OCI-LY3 (cell line): ENCODE data around the gene CERS6.
"Not testable (repeated sequence)": the region's sequence is repeated elsewhere in the genome, so short reads cannot be mapped to it uniquely, and the experiment has no call there.

Experiments
- H2AFZ ChIP-seq: fragments of 200-600, 300-600 bp; shearing (Covaris generic); 2 replicates; pipeline ENCODE4 v1.6.0; 2014; ENCODE audit warnings: antibody characterized with exemption, low read depth, low read length
- H3K27ac ChIP-seq: fragments of 200-600, 300-600 bp; sonication (generic); 2 replicates; pipeline ENCODE4 v1.5.1; 2014; ENCODE audit warnings: mild to moderate bottlenecking, low read length, moderate library complexity, mixed read lengths
- H3K27me3 ChIP-seq: fragments of 200-600, 300-600 bp; sonication (generic); 2 replicates; pipeline ENCODE4 v1.6.1; 2014; ENCODE audit warnings: low read depth, low read length, mixed read lengths
- H3K36me3 ChIP-seq: fragments of 200-600, 300-600 bp; sonication (generic); replicated peaks from 2 replicates; pipeline ENCODE3; 2014; ENCODE audit warnings: low read depth, low read length, mixed read lengths
- H3K4me1 ChIP-seq: fragments of 300-600, 200-600 bp; sonication (generic); 2 replicates; pipeline ENCODE4 v1.6.1; 2014; ENCODE audit warnings: low read length, mixed read lengths
- H3K4me2 ChIP-seq: fragments of 200-600, 300-600 bp; sonication (generic); 2 replicates; pipeline ENCODE4 v1.6.1; 2014; ENCODE audit warnings: low read length, mixed read lengths
- H3K4me3 ChIP-seq: fragments of 300-600, 200-600 bp; sonication (generic); 2 replicates; pipeline ENCODE4 v1.5.1; 2014; ENCODE audit warnings: antibody characterized with exemption, mild to moderate bottlenecking, low read length, moderate library complexity
- H3K79me2 ChIP-seq: fragments of 300-600, 200-600 bp; shearing (Covaris generic); 2 replicates; pipeline ENCODE4 v1.6.1; 2014; ENCODE audit warnings: mild to moderate bottlenecking, low read length, mixed read lengths
- H3K9ac ChIP-seq: fragments of 300-600, 200-600 bp; shearing (Covaris generic); 2 replicates; pipeline ENCODE4 v1.6.0; 2014; ENCODE audit warnings: mild to moderate bottlenecking, low read length, moderate library complexity
- H3K9me3 ChIP-seq: fragments of 200-600, 300-600 bp; shearing (Covaris generic); 2 replicates; pipeline ENCODE4 v1.6.1; 2014; ENCODE audit warnings: low read length, mixed read lengths; ENCODE audit not compliant: insufficient read depth
- H4K20me1 ChIP-seq: fragments of 200-600, 300-600 bp; sonication (generic); 2 replicates; pipeline ENCODE4 v1.6.1; 2016; ENCODE audit warnings: low read length, mixed read lengths; ENCODE audit not compliant: insufficient read depth
- CTCF ChIP-seq: fragments of 200-600, 300-600 bp; sonication (generic); IDR thresholded peaks from 2 replicates; pipeline ENCODE4 v1.5.1; 2014; ENCODE audit warnings: antibody characterized with exemption, low read length, low read depth
- EZH2phosphoT487 ChIP-seq: fragments of 200-600 bp; shearing (Covaris generic); IDR thresholded peaks from 2 replicates; pipeline ENCODE4 v1.6.1; 2018; ENCODE audit warnings: antibody characterized with exemption, mixed run types, low read depth

The CERS6 gene

GRCh38 chr2:168500516-168500915 lies 44.4 kb downstream of the CERS6 start:
- Histone ChIP-seq H2AFZ (no peak overlapping the region), H3K4me3 (no peak overlapping the region), H3K27me3 (0 out of 2 replicates have a peak, but pooled peaks cover 16% of the 10 kb centered on the region), H3K79me2 (peaks cover 33% of the 10 kb centered on the region), H4K20me1 (peaks cover 23% of the 10 kb centered on the region), H3K4me1 (peaks cover 11% of the 10 kb centered on the region), H3K27ac (no peak overlapping the region), H3K9ac (no peak overlapping the region), H3K36me3 (peaks cover 18% of the 10 kb centered on the region), H3K9me3 (0 out of 2 replicates have a peak, but pooled peaks cover 6% of the 10 kb centered on the region), H3K4me2 (no peak overlapping the region)
- no peak for TF ChIP-seq CTCF
- TF ChIP-seq EZH2phosphoT487, result no peak

- Histone ChIP-seq H3K4me2 (no peak overlapping the region), H3K36me3 (peaks cover 18% of the 10 kb centered on the region), H3K9me3 (0 out of 2 replicates have a peak, but pooled peaks cover 6% of the 10 kb centered on the region), H3K4me3 (no peak overlapping the region), H3K27me3 (0 out of 2 replicates have a peak, but pooled peaks cover 13% of the 10 kb centered on the region), H3K4me1 (peaks cover under 1% of the 10 kb centered on the region), H3K9ac (no peak overlapping the region), H3K79me2 (peaks cover 30% of the 10 kb centered on the region), H4K20me1 (peaks cover 13% of the 10 kb centered on the region; the same call in 1 of the 2 replicates), H2AFZ (no peak overlapping the region), H3K27ac (no peak overlapping the region)
- TF ChIP-seq EZH2phosphoT487 (no peak), CTCF (no peak)
Measured at GRCh38 chr2:168501466-168502065, 45.5 kb downstream of the CERS6 start.

GRCh38 chr2:168502852-168503251 lies 46.8 kb downstream of the CERS6 start:
- H3K36me3 ChIP-seq, result peaks cover 17% of the 10 kb centered on the region
- not testable (repeated sequence) for H4K20me1 ChIP-seq, H3K27ac ChIP-seq, H3K27me3 ChIP-seq, H3K9ac ChIP-seq, H3K4me2 ChIP-seq, H3K4me1 ChIP-seq, H3K9me3 ChIP-seq, H3K4me3 ChIP-seq, H2AFZ ChIP-seq
- H3K79me2 ChIP-seq, result peaks cover 24% of the 10 kb centered on the region

- Histone ChIP-seq H3K79me2 (peaks cover 18% of the 10 kb centered on the region), H3K4me1 (no peaks in the 10 kb centered on the region), H3K27ac (no peak overlapping the region), H3K4me3 (no peak overlapping the region), H3K4me2 (no peak overlapping the region), H4K20me1 (0 out of 2 replicates have a peak, but pooled peaks cover 4% of the 10 kb centered on the region), H2AFZ (no peak overlapping the region), H3K36me3 (peaks cover 15% of the 10 kb centered on the region), H3K27me3 (0 out of 2 replicates have a peak, but pooled peaks cover 4% of the 10 kb centered on the region), H3K9me3 (0 out of 2 replicates have a peak, but pooled peaks cover 5% of the 10 kb centered on the region), H3K9ac (no peak overlapping the region)
- TF ChIP-seq EZH2phosphoT487 (no peak), CTCF (no peak)
Measured at GRCh38 chr2:168503901-168504300, 47.8 kb downstream of the CERS6 start.
